Lower leg skin (tissue), 4 donors: ENCODE measurements around the gene LRRC3C. TPM values are rescaled to one million over a fixed set of nuclear protein-coding genes. Genes with fewer than 3 reads are reported as not detected.
"Not testable (repeated sequence)": the region's sequence is repeated elsewhere in the genome, so short reads cannot be mapped to it uniquely, and the experiment has no call there.

ENCODE experiments used
- DNase-seq, 2 donors: peaks; one replicate each; pipeline ENCODE4 v3.0.0-alpha.2; 2019; ENCODE audit warnings: low spot score in 2 of 2
- H3K4me3 ChIP-seq: fragments of 200-600 bp; sonication (generic); 2 replicates; pipeline ENCODE4 v1.5.1; 2017; ENCODE audit warnings: mild to moderate bottlenecking, low read depth; ENCODE audit not compliant: poor library complexity, severe bottlenecking
- POLR2A ChIP-seq, 2 donors: fragments of 450-650 bp; IDR thresholded peaks; one replicate each; pipeline ENCODE4 v1.6.1; 2016 to 2017; ENCODE audit warnings: antibody characterized with exemption in 2 of 2, mild to moderate bottlenecking in 1 of 2, moderate library complexity in 1 of 2
- WGBS, 2 donors: methylation state at CpG; one replicate each; pipeline ENCODE4 v1.1.5; 2018; 5-methylcytosine and 5-hydroxymethylcytosine counted together
- intact Hi-C: fragments of 100-400 bp; cut with DNase I; formaldehyde crosslinking; loops from one replicate; pipeline ENCODE4 v1.15.0; 2023; ENCODE audit warnings: low total_unique reads
- total RNA-seq, 4 donors: library from RNA; depleted of rRNA; stranded (reverse); fragments of >200 nt; gene quantifications; one replicate each; pipeline ENCODE4 v1.1.0, GENCODE V29; 2016
- TF ChIP-seq, protein P1 (sequence below), 3 donors: fragments of 450-650 bp; IDR thresholded peaks; one replicate each; pipeline ENCODE4 v1.5.1; 2016; ENCODE audit warnings: antibody characterized with exemption in 3 of 3, mild to moderate bottlenecking in 3 of 3, moderate library complexity in 2 of 3

Gene LRRC3C
- total RNA-seq, 4 donors from 2014 or later, result 0.52 TPM; not detected in 3

DNA sequence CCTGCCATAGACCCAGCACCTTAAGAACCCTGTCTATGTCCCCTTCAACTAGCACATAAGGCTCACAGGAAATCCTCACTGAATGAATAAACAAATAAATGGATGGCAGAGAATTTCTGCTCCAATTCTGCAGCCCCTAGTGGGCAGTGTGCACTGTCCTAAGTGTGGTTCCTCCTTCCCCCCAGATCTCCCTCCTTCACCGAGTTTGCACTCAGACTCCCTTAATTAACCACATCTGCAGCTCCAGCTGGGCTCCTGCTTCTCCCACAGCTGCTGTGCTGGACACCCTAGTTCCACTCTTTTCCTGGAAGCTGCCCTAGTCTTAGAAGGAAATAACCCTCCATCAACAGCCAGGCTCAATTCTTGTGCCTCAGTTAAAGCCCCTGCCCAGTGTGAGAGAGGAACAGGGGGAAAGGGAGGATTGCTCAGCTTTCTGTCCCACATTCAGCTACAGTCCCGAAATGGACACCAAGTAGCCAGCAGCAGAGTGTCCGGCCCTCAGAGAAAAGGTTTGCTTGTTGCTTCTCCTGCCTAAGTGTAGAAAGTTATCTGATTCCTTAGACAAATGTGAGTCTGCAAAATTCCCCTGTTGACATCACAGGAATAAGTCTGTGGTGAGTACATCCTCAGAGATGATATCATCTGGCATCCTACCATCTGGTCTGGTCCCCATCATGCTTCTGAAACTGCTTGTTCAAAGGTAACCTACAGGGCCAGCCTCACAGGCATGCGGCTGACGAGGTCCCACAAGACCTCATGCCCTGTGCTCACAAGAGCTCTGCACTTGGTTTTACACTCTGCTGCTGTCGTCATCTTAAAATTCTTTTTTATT lies 12.3 kb downstream of the LRRC3C start:
- no peak for DNase-seq
- 45 to 48% methylated on average over 6 of the region's 6 CpGs for WGBS, 2 donors
- H3K4me3 ChIP-seq, result no peak overlapping the region
- no peak for TF ChIP-seq POLR2A (IDR thresholded peaks at IDR 0.05)
- TF ChIP-seq, protein P1, sequence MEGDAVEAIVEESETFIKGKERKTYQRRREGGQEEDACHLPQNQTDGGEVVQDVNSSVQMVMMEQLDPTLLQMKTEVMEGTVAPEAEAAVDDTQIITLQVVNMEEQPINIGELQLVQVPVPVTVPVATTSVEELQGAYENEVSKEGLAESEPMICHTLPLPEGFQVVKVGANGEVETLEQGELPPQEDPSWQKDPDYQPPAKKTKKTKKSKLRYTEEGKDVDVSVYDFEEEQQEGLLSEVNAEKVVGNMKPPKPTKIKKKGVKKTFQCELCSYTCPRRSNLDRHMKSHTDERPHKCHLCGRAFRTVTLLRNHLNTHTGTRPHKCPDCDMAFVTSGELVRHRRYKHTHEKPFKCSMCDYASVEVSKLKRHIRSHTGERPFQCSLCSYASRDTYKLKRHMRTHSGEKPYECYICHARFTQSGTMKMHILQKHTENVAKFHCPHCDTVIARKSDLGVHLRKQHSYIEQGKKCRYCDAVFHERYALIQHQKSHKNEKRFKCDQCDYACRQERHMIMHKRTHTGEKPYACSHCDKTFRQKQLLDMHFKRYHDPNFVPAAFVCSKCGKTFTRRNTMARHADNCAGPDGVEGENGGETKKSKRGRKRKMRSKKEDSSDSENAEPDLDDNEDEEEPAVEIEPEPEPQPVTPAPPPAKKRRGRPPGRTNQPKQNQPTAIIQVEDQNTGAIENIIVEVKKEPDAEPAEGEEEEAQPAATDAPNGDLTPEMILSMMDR (IDR thresholded peaks at IDR 0.05), result no peak
- intact Hi-C loops, result no loop called here

DNA sequence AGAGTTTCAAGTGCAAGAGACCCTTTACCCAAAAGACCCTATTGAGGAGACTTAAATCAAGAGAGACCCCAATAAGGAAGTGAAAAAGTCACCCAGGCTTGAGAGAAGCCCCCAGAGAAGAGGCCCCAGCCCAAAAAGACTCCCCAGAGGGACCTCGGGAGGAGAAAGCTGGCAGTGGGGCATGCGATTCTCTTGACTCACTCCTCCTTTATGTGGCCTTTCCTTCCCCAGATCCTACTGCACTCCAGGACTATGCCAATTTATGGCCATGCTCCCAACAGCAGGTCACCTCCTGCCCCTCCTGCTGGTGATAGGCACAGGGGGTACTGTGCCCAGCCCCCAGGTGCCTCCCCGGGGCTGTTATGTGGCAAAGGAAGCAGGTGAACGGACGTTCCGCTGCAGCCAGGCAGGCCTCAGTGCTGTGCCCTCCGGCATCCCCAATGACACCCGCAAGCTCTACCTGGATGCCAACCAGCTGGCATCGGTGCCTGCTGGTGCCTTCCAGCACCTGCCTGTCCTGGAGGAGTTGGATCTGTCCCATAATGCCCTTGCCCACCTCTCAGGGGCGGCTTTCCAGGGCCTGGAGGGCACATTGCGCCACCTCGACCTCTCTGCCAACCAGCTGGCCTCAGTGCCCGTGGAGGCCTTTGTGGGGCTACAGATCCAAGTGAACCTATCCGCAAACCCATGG lies 16.3 kb downstream of the LRRC3C start:
- no peak for TF ChIP-seq POLR2A (IDR thresholded peaks at IDR 0.05)
- TF ChIP-seq, protein P1 (IDR thresholded peaks at IDR 0.05), result no peak
- intact Hi-C loops, result no loop called here
- DNase-seq, result no peak
- H3K4me3 ChIP-seq, result no peak overlapping the region
- WGBS, 2 donors, result 59 to 69% methylated on average over 14 of the region's 14 CpGs

DNA sequence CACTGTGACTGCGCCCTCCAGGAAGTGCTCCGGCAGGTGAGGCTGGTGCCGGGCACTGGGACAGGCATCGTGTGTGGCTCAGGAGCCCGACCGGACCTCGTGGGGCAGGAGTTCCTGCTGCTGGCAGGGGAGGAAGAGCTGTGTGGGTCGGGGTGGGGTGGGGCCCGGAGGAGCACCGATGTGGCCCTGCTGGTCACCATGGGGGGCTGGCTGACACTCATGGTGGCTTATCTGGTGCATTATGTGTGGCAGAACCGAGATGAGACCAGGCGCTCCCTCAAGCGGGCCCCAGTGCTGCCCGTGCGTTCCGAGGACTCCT lies 16.8 kb downstream of the LRRC3C start:
- WGBS, 2 donors, result 71 to 83% methylated on average over 10 to 14 of the region's 16 CpGs
- no peak overlapping the region for H3K4me3 ChIP-seq
- TF ChIP-seq, protein P1 (IDR thresholded peaks at IDR 0.05), result no peak
- no peak for TF ChIP-seq POLR2A (IDR thresholded peaks at IDR 0.05)
- no peak for DNase-seq
- intact Hi-C loops, result no loop called here

DNA sequence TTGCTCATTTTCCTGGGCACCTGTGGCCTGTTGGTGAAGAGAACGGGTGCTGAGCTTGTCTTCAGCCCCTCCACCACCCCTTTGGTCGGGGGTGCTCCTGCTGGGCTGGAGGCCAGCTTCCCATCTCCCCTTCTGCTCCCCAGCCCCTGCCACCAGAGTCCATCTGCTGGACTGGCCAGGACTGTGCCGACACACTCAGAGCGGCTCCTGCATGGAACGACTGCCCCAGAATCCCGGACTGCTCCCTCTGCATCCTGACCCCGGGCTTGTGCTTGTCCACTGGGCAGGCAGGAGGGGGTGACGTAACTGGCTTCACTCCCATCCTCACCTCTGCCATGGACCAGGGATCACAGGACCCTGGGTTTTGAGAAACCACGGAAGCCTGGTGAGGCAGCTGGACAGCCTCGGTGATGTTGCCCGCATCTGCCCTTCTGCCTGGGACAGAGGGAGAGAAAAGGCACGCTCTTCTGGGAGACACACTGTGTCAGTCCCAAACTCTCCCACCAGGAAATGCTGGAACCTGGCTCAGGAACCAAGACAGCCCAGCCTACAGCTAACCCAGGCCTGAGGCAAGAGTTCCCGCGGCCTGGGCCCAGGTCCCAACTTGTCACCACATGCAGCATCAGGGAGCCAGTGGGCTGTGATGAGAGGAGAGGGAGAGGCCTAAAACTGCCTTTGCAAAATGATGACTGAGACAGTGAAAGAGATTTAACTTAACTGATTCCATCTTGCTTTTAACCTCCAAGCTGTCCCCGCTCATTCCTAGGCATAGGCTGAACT lies 19.2 kb downstream of the LRRC3C start:
- no peak for DNase-seq
- no peak for TF ChIP-seq POLR2A (IDR thresholded peaks at IDR 0.05)
- TF ChIP-seq, protein P1 (IDR thresholded peaks at IDR 0.05), result no peak
- no peak overlapping the region for H3K4me3 ChIP-seq
- intact Hi-C loops, result no loop called here
- 69 to 76% methylated on average over 15 of the region's 15 CpGs for WGBS, 2 donors

DNA sequence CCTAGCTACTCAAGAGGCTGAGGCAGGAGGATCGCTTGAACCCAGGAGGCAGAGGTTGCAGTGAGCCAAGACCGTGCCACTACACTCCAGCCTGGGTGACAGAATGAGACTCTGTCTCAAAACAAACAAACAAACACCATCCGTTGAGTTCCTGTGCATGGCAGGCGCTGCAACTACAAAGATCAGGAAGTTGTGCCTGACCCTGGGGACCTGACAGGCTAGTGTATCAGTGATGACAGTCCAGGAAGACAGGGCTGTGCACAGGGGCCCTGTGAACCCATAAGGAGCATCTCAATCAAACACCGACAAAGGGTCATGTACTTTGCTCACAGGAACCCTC lies 20.9 kb downstream of the LRRC3C start:
- intact Hi-C loops, H3K4me3 ChIP-seq, DNase-seq: not testable (repeated sequence)
- WGBS, 2 donors, result 89 to 90% methylated on average over 5 of the region's 5 CpGs

DNA sequence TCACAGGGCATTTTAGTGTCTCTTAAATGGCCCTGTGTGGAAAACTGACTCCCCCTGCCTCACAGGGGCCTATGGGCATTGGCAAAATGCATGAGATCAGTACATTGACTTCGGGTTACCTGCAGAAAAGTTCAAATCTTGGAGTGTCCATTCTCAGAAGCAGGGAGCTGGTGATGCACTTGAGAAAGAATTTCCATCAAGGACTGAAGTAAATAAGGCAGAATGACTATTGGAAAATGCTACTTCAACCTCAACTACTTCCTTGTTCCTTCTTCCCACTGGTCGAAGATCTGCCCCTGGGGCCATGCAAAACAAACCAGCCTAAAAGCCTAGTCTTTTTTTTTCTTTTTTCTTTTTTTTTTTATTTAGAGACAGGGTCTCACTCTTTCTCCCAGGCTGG lies 21.5 kb downstream of the LRRC3C start:
- no peak for DNase-seq
- intact Hi-C loops, result no loop called here
- WGBS, 2 donors, result 87% methylated on average over 2 of the region's 2 CpGs
- TF ChIP-seq, protein P1 (IDR thresholded peaks at IDR 0.05), result no peak
- no peak for TF ChIP-seq POLR2A (IDR thresholded peaks at IDR 0.05)
- H3K4me3 ChIP-seq, result no peak overlapping the region
